ENCODE measurements around the gene CBX8. TPM values are rescaled to one million over a fixed set of nuclear protein-coding genes. Genes with fewer than 3 reads are reported as not detected.

Gene CBX8
- total and polyA plus RNA-seq, 2 of the 13 experiments (the other 11 are each of a cell fraction or from before 2014, with no cell fraction given): 0.34 to 12.6 TPM

GRCh38 chr17:79822583-79823124 lies 25.8 kb upstream of the CBX8 start (continued):
- TF ChIP-seq KDM1A (CRISPR knock-in tag; IDR thresholded peaks at IDR 0.05) (peak; percentile 87), SMYD3 (CRISPR knock-in tag; IDR thresholded peaks at IDR 0.05) (0 out of 2 replicates have a peak, but pooled peaks have one; percentile 41), JUN (CRISPR knock-in tag; IDR thresholded peaks at IDR 0.05) (no peak), ZNF382 (CRISPR knock-in tag; IDR thresholded peaks at IDR 0.05; ENCODE audit: borderline replicate concordance) (no peak), ZBTB20 (CRISPR knock-in tag; IDR thresholded peaks at IDR 0.05; ENCODE audit: borderline replicate concordance, low read depth) (peak; percentile 58; the same call in 1 of the 2 replicates), BCL3 (CRISPR knock-in tag; IDR thresholded peaks at IDR 0.05) (peak; percentile 71; the same call in 1 of the 2 replicates), FOSL1 (CRISPR knock-in tag; IDR thresholded peaks at IDR 0.05; ENCODE audit: borderline replicate concordance) (no peak), ZNF616 (CRISPR knock-in tag; IDR thresholded peaks at IDR 0.05; ENCODE audit: low read depth) (no peak), ETV6 (CRISPR knock-in tag; conservative IDR thresholded peaks at IDR 0.05) (no peak), ZNF451 (CRISPR knock-in tag; IDR thresholded peaks at IDR 0.05) (no peak; the same call in 1 of the 2 replicates), ARNT2 (CRISPR knock-in tag; IDR thresholded peaks at IDR 0.05; ENCODE audit: low read depth) (peak; percentile 46; the same call in 1 of the 2 replicates), ZNF629 (CRISPR knock-in tag; conservative IDR thresholded peaks at IDR 0.05) (peak; percentile 39; the same call in 1 of the 2 replicates), SIX1 (CRISPR knock-in tag; IDR thresholded peaks at IDR 0.05; ENCODE audit: borderline replicate concordance) (peak; percentile 61; the same call in 1 of the 2 replicates), HDAC6 (IDR thresholded peaks at IDR 0.05; ENCODE audit: low read depth, low read length) (no peak), ZNF546 (CRISPR knock-in tag; conservative IDR thresholded peaks at IDR 0.05) (no peak), HNF4G (IDR thresholded peaks at IDR 0.05; ENCODE audit: borderline replicate concordance, low read depth, low read length) (peak; percentile 59), HNF4G (CRISPR knock-in tag; IDR thresholded peaks at IDR 0.05; ENCODE audit: borderline replicate concordance, low read depth) (peak; percentile 85), ISL2 (CRISPR knock-in tag; IDR thresholded peaks at IDR 0.05) (peak; percentile 55), RNF2 (conservative IDR thresholded peaks at IDR 0.05; ENCODE audit: low read depth) (no peak), ZNF678 (CRISPR knock-in tag; IDR thresholded peaks at IDR 0.05) (no peak; the same call in 1 of the 2 replicates), PTBP1 (IDR thresholded peaks at IDR 0.05; ENCODE audit: low read depth, low read length, poor library complexity, severe bottlenecking) (no peak), HMGXB4 (CRISPR knock-in tag; IDR thresholded peaks at IDR 0.05; ENCODE audit: borderline replicate concordance in 1 of 2, low read depth in 1 of 2) (peak in 1 of 2 experiments; percentile 72; a peak in 1 of 4 replicates), MEF2D (CRISPR knock-in tag; IDR thresholded peaks at IDR 0.05) (0 out of 2 replicates have a peak, but pooled peaks have one; percentile 85), ZFP91 (CRISPR knock-in tag; IDR thresholded peaks at IDR 0.05; ENCODE audit: borderline replicate concordance) (no peak)

All from HepG2 (cell line).